IMR-90 (cell line): ENCODE measurements around the gene MPRIP. TPM values are rescaled to one million over a fixed set of nuclear protein-coding genes. Genes with fewer than 3 reads are reported as not detected.
"Not testable (repeated sequence)": the region's sequence is repeated elsewhere in the genome, so short reads cannot be mapped to it uniquely, and the experiment has no call there.

Experiments
- ATAC-seq: fragments of 200-7000 bp; cut with Tn5 transposase; 2 replicates; pipeline ENCODE4 v1.9.1; 2020; ENCODE audit warnings: low read depth, mild to moderate bottlenecking, moderate library complexity
- BruUV-seq: library from RNA; stranded (reverse); fragments of 400-500 nt; replicated peaks from 2 replicates; lab custom pipeline; 2021; lab: Mats Ljungman, UMichigan
- CTCF ChIA-PET: fragments of 300-600 bp; formaldehyde crosslinking; extraction: SDS; loops from one replicate; lab custom pipeline; 2021; ENCODE audit warnings: antibody characterized with exemption; lab: Yijun Ruan, JAX
- POLR2A ChIA-PET: fragments of 300-600 bp; sonication (Branson Sonifier 250); formaldehyde crosslinking; loops from one replicate; lab custom pipeline; 2022; ENCODE audit warnings: antibody characterized with exemption; ENCODE audit not compliant: unreplicated experiment; lab: Charles Lee
- DNase-seq: peaks from one replicate; pipeline ENCODE4 v3.0.0; 2013
- H2AFZ ChIP-seq: replicated peaks from 2 replicates; pipeline ENCODE3; 2013; ENCODE audit warnings: low read length, mild to moderate bottlenecking; ENCODE audit not compliant: poor library complexity
- H2AK5ac ChIP-seq: 2 replicates; pipeline ENCODE4 v1.6.1; 2013; ENCODE audit warnings: low read depth, low read length, inconsistent platforms
- H2AK9ac ChIP-seq: replicated peaks from 2 replicates; pipeline ENCODE3; 2013; ENCODE audit warnings: mild to moderate bottlenecking, low read depth, low read length, moderate library complexity; ENCODE audit not compliant: poor library complexity
- H2BK120ac ChIP-seq: 2 replicates; pipeline ENCODE4 v1.6.1; 2013; ENCODE audit warnings: low read depth, low read length, inconsistent platforms
- H2BK15ac ChIP-seq: 3 replicates; pipeline ENCODE4 v1.6.1; 2013; ENCODE audit warnings: low read depth, low read length, inconsistent platforms
- H2BK20ac ChIP-seq: 2 replicates; pipeline ENCODE4 v1.6.1; 2013; ENCODE audit warnings: low read depth, mild to moderate bottlenecking, inconsistent platforms, low read length, moderate library complexity
- H2BK5ac ChIP-seq: 2 replicates; pipeline ENCODE4 v1.6.1; 2013; ENCODE audit warnings: mild to moderate bottlenecking, low read depth, low read length, inconsistent platforms; ENCODE audit not compliant: poor library complexity, severe bottlenecking
- H3K14ac ChIP-seq: replicated peaks from 2 replicates; pipeline ENCODE4 v1.6.1; 2013; ENCODE audit warnings: low read depth, low read length, inconsistent platforms
- H3K18ac ChIP-seq: 2 replicates; pipeline ENCODE4 v1.6.1; 2013; ENCODE audit warnings: low read depth, low read length, control low read depth
- H3K23ac ChIP-seq: 2 replicates; pipeline ENCODE4 v1.6.1; 2013; ENCODE audit warnings: low read depth, low read length, inconsistent platforms
- H3K27ac ChIP-seq: 2 replicates; pipeline ENCODE4 v1.5.1; 2013; ENCODE audit warnings: mild to moderate bottlenecking, control low read depth, low read length; ENCODE audit not compliant: insufficient read depth
- H3K27me3 ChIP-seq: 2 replicates; pipeline ENCODE4 v1.6.1; 2013; ENCODE audit warnings: low read length; ENCODE audit not compliant: control insufficient read depth, insufficient read depth
- H3K36me3 ChIP-seq: 2 replicates; pipeline ENCODE4 v1.6.1; 2013; ENCODE audit warnings: low read length, mixed read lengths; ENCODE audit not compliant: control insufficient read depth, insufficient read depth
- H3K4ac ChIP-seq: 2 replicates; pipeline ENCODE4 v1.6.1; 2013; ENCODE audit warnings: low read depth, low read length, inconsistent platforms
- H3K4me1 ChIP-seq: 2 replicates; pipeline ENCODE4 v1.6.1; 2013; ENCODE audit warnings: low read length, mixed read lengths; ENCODE audit not compliant: control insufficient read depth, insufficient read depth
- H3K4me2 ChIP-seq: 2 replicates; pipeline ENCODE4 v1.6.1; 2013; ENCODE audit warnings: low read depth, mild to moderate bottlenecking, control low read depth, low read length, moderate library complexity
- H3K4me3 ChIP-seq: 2 replicates; pipeline ENCODE4 v1.5.1; 2013; ENCODE audit warnings: low read depth, mild to moderate bottlenecking, control low read depth, low read length, moderate library complexity; ENCODE audit not compliant: insufficient read depth
- H3K56ac ChIP-seq: 2 replicates; pipeline ENCODE4 v1.6.1; 2013; ENCODE audit warnings: low read length, inconsistent platforms; ENCODE audit not compliant: insufficient read depth; ENCODE audit errors: extremely low read depth
- H3K79me1 ChIP-seq, 2 experiments: 2 replicates each; pipeline ENCODE4 v1.6.1; 2013; ENCODE audit warnings: low read length in 2 of 2, inconsistent platforms in 1 of 2, low read depth in 1 of 2
- H3K9ac ChIP-seq: 2 replicates; pipeline ENCODE4 v1.6.1; 2013; ENCODE audit warnings: low read depth, low read length, control low read depth
- H3K9me1 ChIP-seq: 2 replicates; pipeline ENCODE4 v1.6.1; 2013; ENCODE audit warnings: low read length, inconsistent platforms; ENCODE audit not compliant: insufficient read depth
- H3K9me3 ChIP-seq: 2 replicates; pipeline ENCODE4 v1.6.1; 2013; ENCODE audit warnings: low read length; ENCODE audit not compliant: control insufficient read depth, insufficient read depth
- H4K20me1 ChIP-seq: 2 replicates; pipeline ENCODE4 v1.6.1; 2013; ENCODE audit warnings: low read length, inconsistent platforms; ENCODE audit not compliant: insufficient read depth
- H4K5ac ChIP-seq: 2 replicates; pipeline ENCODE4 v1.6.1; 2013; ENCODE audit warnings: mild to moderate bottlenecking, low read depth, low read length, control low read depth
- H4K8ac ChIP-seq, 2 experiments: 2 replicates each; pipeline ENCODE4 v1.6.1; 2013; ENCODE audit warnings: low read depth in 2 of 2, low read length in 2 of 2, control low read depth in 1 of 2, inconsistent platforms in 1 of 2
- H4K91ac ChIP-seq: 2 replicates; pipeline ENCODE4 v1.6.1; 2013; ENCODE audit warnings: low read depth, low read length, inconsistent platforms; ENCODE audit not compliant: insufficient read depth
- CEBPB ChIP-seq: IDR thresholded peaks from 2 replicates; pipeline ENCODE4 v1.6.1; 2012; ENCODE audit warnings: low read depth, low read length, improper control_type of control experiment
- MXI1 ChIP-seq: IDR thresholded peaks from 2 replicates; pipeline ENCODE4 v1.6.1; 2012; ENCODE audit warnings: low read depth, mild to moderate bottlenecking, low read length, moderate library complexity, borderline replicate concordance
- NFE2L2 ChIP-seq: fragments of 150-350 bp; IDR thresholded peaks from 2 replicates; pipeline ENCODE4 v1.6.1; 2016; ENCODE audit warnings: low read depth, mild to moderate bottlenecking, low read length
- POLR2A ChIP-seq: IDR thresholded peaks from 2 replicates; pipeline ENCODE4 v1.6.1; 2012; ENCODE audit warnings: mild to moderate bottlenecking, low read depth, low read length
- RFX5 ChIP-seq: IDR thresholded peaks from 2 replicates; pipeline ENCODE4 v1.8.0; 2012; ENCODE audit warnings: low read depth, mild to moderate bottlenecking, low read length, moderate library complexity
- SMC3 ChIP-seq: fragments of 150-350 bp; IDR thresholded peaks from 2 replicates; pipeline ENCODE4 v1.6.1; 2016; ENCODE audit warnings: low read depth, mild to moderate bottlenecking, antibody characterized with exemption, low read length, moderate library complexity
- WGBS, 2 experiments: methylation state at CpG; one replicate each; pipeline versions ENCODE4 v1.1.5 to v1.1.7; 2013; ENCODE audit warnings: missing lambda C conversion rate in 2 of 2; ENCODE audit not compliant: insufficient read length in 1 of 2; ENCODE audit errors: extremely low coverage in 2 of 2; 5-methylcytosine and 5-hydroxymethylcytosine counted together
- dilution Hi-C: fragments of 300-500 bp; cut with HindIII; formaldehyde crosslinking; loops from one replicate; pipeline ENCODE4 v1.14.3; 2018; ENCODE audit warnings: low sequenced_read_pairs; ENCODE audit not compliant: unreplicated experiment
- in situ Hi-C: fragments of 300-500 bp; cut with MboI; formaldehyde crosslinking; loops from 3 replicates; pipeline ENCODE4 v1.14.3; 2019; ENCODE audit warnings: low sequenced_read_pairs, inconsistent platforms, mixed read lengths
- intact Hi-C: fragments of 100-400 bp; cut with micrococcal nuclease; formaldehyde crosslinking; loops from 2 replicates; pipeline ENCODE4 v1.10.0; 2022
- polyA plus RNA-seq, 3 experiments: library from polyadenylated mRNA; depleted of rRNA; stranded (reverse); fragments of >200 nt; gene quantifications; 2 replicates each; pipeline ENCODE4 v1.2.3, GENCODE V29; 2012; ENCODE audit warnings: low replicate concordance in 1 of 3
- total RNA-seq: library from RNA; depleted of rRNA; stranded (reverse); fragments of >200 nt; gene quantifications from 2 replicates; pipeline ENCODE4 v1.2.3, GENCODE V29; 2012

Gene MPRIP
- total and polyA plus RNA-seq, 2 of the 4 experiments (the other 2 are of a cell fraction), result 111 to 149 TPM

DNA sequence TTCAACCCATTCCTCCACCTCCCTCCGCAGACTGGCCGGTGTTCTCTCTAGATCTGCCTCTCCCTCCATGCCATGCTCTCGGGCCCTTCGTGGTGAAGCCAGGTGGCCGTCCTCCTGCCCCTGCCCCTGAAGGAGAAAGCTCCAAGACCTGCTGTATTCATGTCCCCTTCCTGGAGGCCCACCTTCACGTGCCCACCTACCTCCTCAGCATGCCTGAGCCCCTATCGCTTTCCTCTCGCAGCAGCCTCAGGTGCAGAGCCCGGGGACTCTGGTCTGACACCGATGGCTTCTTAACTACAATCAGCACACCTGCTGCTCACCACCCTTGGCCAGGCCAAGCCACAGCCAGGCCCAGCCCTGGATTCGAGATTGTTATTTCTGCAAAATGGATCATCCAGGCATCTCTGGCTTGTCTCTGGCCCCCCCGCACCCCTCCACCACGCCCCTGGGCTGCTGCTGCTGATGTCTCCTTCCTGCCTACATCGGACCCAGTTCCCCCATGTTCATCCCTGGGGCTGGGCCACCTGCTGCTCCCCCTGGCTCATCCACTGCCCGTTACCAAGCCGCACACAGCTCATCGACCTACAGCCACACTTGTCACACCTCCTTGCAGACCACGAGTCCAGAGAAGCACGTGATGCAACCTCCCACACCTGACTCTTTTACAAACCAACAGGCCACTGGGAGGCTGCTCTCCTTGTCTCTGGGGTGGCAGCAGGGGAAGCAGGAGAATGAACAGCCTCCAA lies 37.8 kb upstream of the MPRIP start:
- Histone ChIP-seq H3K4ac (no peak overlapping the region), H3K9me3 (no peaks in the 10 kb centered on the region), H2BK20ac (no peak overlapping the region), H3K23ac (no peak overlapping the region), H3K9me1 (0 out of 2 replicates have a peak, but pooled peaks cover 3% of the 10 kb centered on the region), H3K56ac (no peak overlapping the region), H2BK5ac (no peak overlapping the region), H4K5ac (no peak overlapping the region), H2AK9ac (no peak overlapping the region), H3K79me1 (no peaks in the 10 kb centered on the region), H4K91ac (no peak overlapping the region), H2AK5ac (no peak overlapping the region), H3K4me1 (no peaks in the 10 kb centered on the region), H3K27me3 (peaks cover 12% of the 10 kb centered on the region), H3K4me3 (no peak overlapping the region), H3K18ac (no peak overlapping the region), H4K20me1 (no peaks in the 10 kb centered on the region; the same call in 1 of the 2 replicates), H3K4me2 (no peak overlapping the region), H3K14ac (no peak overlapping the region), H2BK15ac (no peak overlapping the region), H4K8ac (no peak overlapping the region), H3K9ac (no peak overlapping the region), H2AFZ (peak overlapping the region; percentile 32), H2BK120ac (no peak overlapping the region), H3K36me3 (no peaks in the 10 kb centered on the region), H3K27ac (no peak overlapping the region)
- TF ChIP-seq POLR2A (no peak), NFE2L2 (no peak), MXI1 (no peak), RFX5 (no peak), SMC3 (no peak), CEBPB (no peak)
- dilution Hi-C loops, result no loop called here
- ChIA-PET CTCF (no interaction called here), POLR2A (no interaction called here)
- intact Hi-C loops, result loop anchor here (5.0 to 10.0 kb wide), 3 partner anchors 100 to 638 kb away; no protein-coding TSS in a partner anchor
- 74% methylated on average over 13 of the region's 19 CpGs; no CpG with 5 or more reads in 1 of the 2 experiments for WGBS, 2 experiments
- no TSS peak for BruUV-seq
- ATAC-seq (no peak), DNase-seq (no peak)
- in situ Hi-C loops, result loop anchor here (25.0 kb wide), 1 partner anchor 633 kb away; no protein-coding TSS in a partner anchor

DNA sequence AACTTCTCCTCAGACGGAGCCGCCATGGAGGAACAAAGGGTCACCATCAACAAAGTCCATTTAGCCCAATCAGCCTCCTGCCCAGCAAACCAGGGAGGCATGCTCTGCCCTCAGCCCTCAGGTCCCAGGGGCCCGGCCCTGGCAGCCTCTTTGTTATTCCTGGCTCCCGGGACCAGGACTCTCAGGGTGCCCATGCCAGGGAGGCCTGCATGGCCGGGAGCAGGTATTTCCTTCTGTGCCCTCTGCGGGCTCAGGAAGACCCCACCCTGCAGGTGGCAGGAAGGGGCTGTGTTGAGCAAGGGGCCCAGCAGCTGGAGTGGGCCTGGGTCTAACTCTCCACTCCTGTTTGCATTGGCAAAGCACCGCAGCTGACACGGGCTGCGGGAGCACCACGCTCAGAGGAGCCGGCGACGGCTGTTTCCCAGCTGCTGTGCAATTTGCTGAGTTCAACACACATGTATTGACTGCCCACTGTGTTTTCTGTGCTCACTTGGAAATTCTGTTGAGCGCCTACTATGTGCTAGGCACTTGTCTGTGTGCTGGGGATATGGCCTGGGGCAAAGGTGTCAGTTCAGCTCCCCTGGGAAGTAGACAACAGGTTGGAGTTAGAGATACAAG lies 37.2 kb upstream of the MPRIP start:
- H3K27ac ChIP-seq, H2AK9ac ChIP-seq, H3K27me3 ChIP-seq, ATAC-seq, H3K14ac ChIP-seq, H4K8ac ChIP-seq, H3K18ac ChIP-seq, H2AFZ ChIP-seq, H3K4ac ChIP-seq, H2BK5ac ChIP-seq, H3K4me3 ChIP-seq, H2BK20ac ChIP-seq, H3K79me1 ChIP-seq, DNase-seq, H3K9me1 ChIP-seq, H2AK5ac ChIP-seq, H3K9me3 ChIP-seq, H2BK120ac ChIP-seq, BruUV-seq, H3K56ac ChIP-seq, dilution Hi-C loops, H3K4me1 ChIP-seq, POLR2A ChIA-PET, H3K36me3 ChIP-seq, H2BK15ac ChIP-seq, H4K91ac ChIP-seq, H4K20me1 ChIP-seq, H4K5ac ChIP-seq, H3K9ac ChIP-seq, H3K23ac ChIP-seq, H3K4me2 ChIP-seq: not testable (repeated sequence)
- in situ Hi-C loops (loop anchor here (25.0 kb wide), 1 partner anchor 632 kb away; no protein-coding TSS in a partner anchor), intact Hi-C loops (loop anchor here (5.0 to 10.0 kb wide), 3 partner anchors 100 to 637 kb away; no protein-coding TSS in a partner anchor)
- WGBS, 2 experiments, result 64% methylated on average over 5 of the region's 14 CpGs; no CpG with 5 or more reads in 1 of the 2 experiments
- CTCF ChIA-PET, result interaction anchor here (0.6 kb wide), 1 partner anchor 255 kb away, joined by 3 read pairs; no protein-coding TSS in a partner anchor
